Left lung (tissue), 10 donors: Measurements from ENCODE around the gene JOSD1. TPM values are rescaled to one million over a fixed set of nuclear protein-coding genes. Genes with fewer than 3 reads are reported as not detected.

ENCODE experiments used
- ATAC-seq: fragments of 200-7000 bp; cut with Tn5 transposase; one replicate; pipeline ENCODE4 v1.9.1; 2020; ENCODE audit warnings: moderate library complexity
- DNase-seq, 4 donors: peaks; one replicate each; pipeline ENCODE4 v3.0.0-alpha.2; 2013 to 2020
- H3K27ac ChIP-seq, 2 donors: fragments of 200-600 bp; sonication (generic) in 1 of 2; one replicate each; pipeline versions ENCODE4 v1.5.0 to v1.8.0; 2020 to 2021
- H3K27me3 ChIP-seq, 2 donors: fragments of 200-600 bp; sonication (generic) in 1 of 2; one replicate each; pipeline versions ENCODE4 v1.5.0 to v1.8.0; 2020 to 2021
- H3K36me3 ChIP-seq, 2 donors: fragments of 200-600 bp; sonication (generic) in 1 of 2; one replicate each; pipeline versions ENCODE4 v1.5.0 to v1.8.0; 2020 to 2021
- H3K4me1 ChIP-seq, 2 donors: fragments of 200-600 bp; one replicate each; pipeline ENCODE4 v1.8.0; 2021
- H3K4me3 ChIP-seq, 2 donors: fragments of 200-600 bp; sonication (generic) in 1 of 2; one replicate each; pipeline versions ENCODE4 v1.5.0 to v1.8.0; 2020 to 2021; ENCODE audit warnings: mild to moderate bottlenecking in 1 of 2
- H3K9me3 ChIP-seq, 2 donors: fragments of 200-600 bp; sonication (generic) in 1 of 2; one replicate each; pipeline versions ENCODE4 v1.5.0 to v1.8.0; 2020 to 2021
- CTCF ChIP-seq, 2 donors: fragments of 200-600 bp; sonication (generic) in 1 of 2; IDR thresholded peaks; one replicate each; pipeline versions ENCODE4 v1.5.0 to v1.8.0; 2021; ENCODE audit warnings: antibody characterized with exemption in 2 of 2
- intact Hi-C, 2 donors: fragments of 100-400 bp; cut with DNase I; formaldehyde crosslinking; loops; one replicate each; pipeline versions ENCODE4 v1.11.2 to v1.14.2; 2022
- polyA plus RNA-seq, 6 donors: library from polyadenylated mRNA; unstranded; fragments of 120-200 nt; gene quantifications; one replicate each; pipeline ENCODE4 v1.2.1, GENCODE V29; 2013; ENCODE audit not compliant: insufficient read length in 6 of 6
- total RNA-seq, 2 donors: library from RNA; stranded (reverse); fragmentation: NEBNext Ultra II Directional; extraction: Animal tissue kit (Norgen Biotek cat#: 25700); gene quantifications; one replicate each; pipeline ENCODE4 v1.2.1, GENCODE V29; 2021
- donor health status: DM: no; HTN: yes; CAD: no.
- donor health status: DM: no; HTN: no; CAD: no.

Gene JOSD1
- total and polyA plus RNA-seq, 8 donors = 46.2 to 57.3 (median 50.4) TPM

- Histone ChIP-seq H3K4me3 (peak overlapping the region; percentile 73 to 77), H3K27me3 (no peaks in the 10 kb centered on the region), H3K9me3 (no peaks in the 10 kb centered on the region), H3K27ac (peak overlapping the region; percentile 84 to 96), H3K36me3 (peaks cover 0 to 18% of the 10 kb centered on the region in 2 donors), H3K4me1 (peaks cover 32 to 73% of the 10 kb centered on the region in 2 donors)
- DNase-seq (no peak), ATAC-seq (no peak)
- TF ChIP-seq CTCF (IDR thresholded peaks at IDR 0.05) = no peak
- intact Hi-C loops = no loop called here
Observed at GRCh38 chr22:38698407-38699094, 2.2 kb downstream of the JOSD1 start.

- H3K4me1 ChIP-seq = peaks cover 32 to 73% of the 10 kb centered on the region in 2 donors
- no peaks in the 10 kb centered on the region for H3K27me3 ChIP-seq
- H3K9me3 ChIP-seq = no peaks in the 10 kb centered on the region
- intact Hi-C loops = no loop called here
- peaks cover 0 to 18% of the 10 kb centered on the region in 2 donors for H3K36me3 ChIP-seq
- ATAC-seq (no peak), DNase-seq (no peak)
- no peak for TF ChIP-seq CTCF (IDR thresholded peaks at IDR 0.05)
- H3K27ac ChIP-seq = peak overlapping the region; percentile 84 to 96
- peak overlapping the region in 1 of 2 donors; percentile 77 for H3K4me3 ChIP-seq
Observed at GRCh38 chr22:38697425-38698089, 3.2 kb downstream of the JOSD1 start.

GRCh38 chr22:38696606-38697424 lies 3.9 kb downstream of the JOSD1 start:
- Histone ChIP-seq H3K4me3 (peak overlapping the region in 1 of 2 donors; percentile 77), H3K4me1 (peaks cover 32 to 66% of the 10 kb centered on the region in 2 donors), H3K27me3 (no peaks in the 10 kb centered on the region), H3K27ac (peak overlapping the region; percentile 84 to 96), H3K9me3 (no peaks in the 10 kb centered on the region), H3K36me3 (peaks cover 0 to 24% of the 10 kb centered on the region in 2 donors)
- intact Hi-C loops = no loop called here
- no peak for TF ChIP-seq CTCF (IDR thresholded peaks at IDR 0.05)
- DNase-seq (peak in 1 of 4 donors; percentile 63), ATAC-seq (peak; percentile 30)

- Histone ChIP-seq H3K27me3 (no peaks in the 10 kb centered on the region), H3K36me3 (peaks cover 0 to 41% of the 10 kb centered on the region in 2 donors), H3K27ac (peak overlapping the region; percentile 58 to 96), H3K9me3 (no peaks in the 10 kb centered on the region), H3K4me1 (peaks cover 32 to 58% of the 10 kb centered on the region in 2 donors), H3K4me3 (no peak overlapping the region)
- TF ChIP-seq CTCF (IDR thresholded peaks at IDR 0.05) = no peak
- ATAC-seq = peak; percentile 54
- intact Hi-C loops = no loop called here
- DNase-seq = no peak
Observed at GRCh38 chr22:38694940-38695339, 5.8 kb downstream of the JOSD1 start.
